OCI-LY1 (cell line): ENCODE measurements around the gene ANTKMT.
A peak's percentile ranks its signal among the peaks of the same experiment; 100 is the strongest.

Source experiments
- H2AFZ ChIP-seq: fragments of 200-600 bp; sonication (generic), shearing (Covaris generic); 2 replicates; pipeline ENCODE4 v1.6.0; 2014; ENCODE audit warnings: antibody characterized with exemption, mild to moderate bottlenecking, low read length
- H3F3A ChIP-seq: fragments of 200-600 bp; sonication (generic), shearing (Covaris generic); 2 replicates; pipeline ENCODE4 v1.6.0; 2014; ENCODE audit warnings: mild to moderate bottlenecking, antibody characterized with exemption, low read length, moderate library complexity; ENCODE audit not compliant: insufficient read depth
- H3K27ac ChIP-seq: fragments of 200-600 bp; sonication (generic); 2 replicates; pipeline ENCODE4 v1.5.1; 2014; ENCODE audit warnings: low read length, mixed run types, mild to moderate bottlenecking, low read depth; ENCODE audit not compliant: poor library complexity, severe bottlenecking
- H3K27me3 ChIP-seq: fragments of 200-600 bp; sonication (generic); 2 replicates; pipeline ENCODE4 v1.6.0; 2014; ENCODE audit warnings: antibody characterized with exemption, mild to moderate bottlenecking, low read length, moderate library complexity; ENCODE audit not compliant: insufficient read depth
- H3K36me3 ChIP-seq: fragments of 200-600 bp; sonication (generic); 2 replicates; pipeline ENCODE4 v1.6.1; 2014; ENCODE audit warnings: mild to moderate bottlenecking, antibody characterized with exemption, low read length, moderate library complexity, mixed read lengths; ENCODE audit not compliant: insufficient read depth
- H3K4me1 ChIP-seq: fragments of 200-600 bp; sonication (generic); 2 replicates; pipeline ENCODE4 v1.5.1; 2014; ENCODE audit warnings: mild to moderate bottlenecking, low read length, moderate library complexity; ENCODE audit not compliant: insufficient read depth, severe bottlenecking
- H3K4me2 ChIP-seq: fragments of 200-600 bp; sonication (generic), shearing (Covaris generic); 2 replicates; pipeline ENCODE4 v1.6.1; 2014; ENCODE audit warnings: low read length
- H3K4me3 ChIP-seq: fragments of 200-600 bp; sonication (generic); 2 replicates; pipeline ENCODE4 v1.5.1; 2014; ENCODE audit warnings: low read length, low read depth, mild to moderate bottlenecking, mixed read lengths; ENCODE audit not compliant: poor library complexity, severe bottlenecking
- H3K79me2 ChIP-seq: fragments of 200-600 bp; shearing (Covaris generic); 2 replicates; pipeline ENCODE4 v1.6.1; 2016; ENCODE audit warnings: mixed run types, low read length, mixed read lengths; ENCODE audit not compliant: insufficient read depth
- H3K9ac ChIP-seq: fragments of 200-600 bp; sonication (generic), shearing (Covaris generic); 2 replicates; pipeline ENCODE4 v1.6.1; 2014; ENCODE audit warnings: mild to moderate bottlenecking, low read length, mixed read lengths
- H3K9me2 ChIP-seq: fragments of 200-600 bp; sonication (generic), shearing (Covaris generic); 2 replicates; pipeline ENCODE4 v1.6.1; 2014; ENCODE audit warnings: low read depth, mild to moderate bottlenecking, low read length, mixed read lengths
- H3K9me3 ChIP-seq: fragments of 200-600 bp; shearing (Covaris generic); 2 replicates; pipeline ENCODE4 v1.6.1; 2014; ENCODE audit warnings: low read length, mixed read lengths
- H4K20me1 ChIP-seq: fragments of 200-600 bp; sonication (generic), shearing (Covaris generic); 2 replicates; pipeline ENCODE4 v1.6.0; 2016; ENCODE audit warnings: mild to moderate bottlenecking, low read length; ENCODE audit not compliant: insufficient read depth
- CTCF ChIP-seq: fragments of 200-600 bp; sonication (generic), shearing (Covaris generic); IDR thresholded peaks from 2 replicates; pipeline ENCODE4 v1.5.1; 2017; ENCODE audit warnings: mild to moderate bottlenecking, antibody characterized with exemption, low read length, moderate library complexity, mixed read lengths
- EZH2 ChIP-seq: fragments of 200-600 bp; sonication (generic), shearing (Covaris generic); IDR thresholded peaks from 2 replicates; pipeline ENCODE4 v1.8.0; 2017; ENCODE audit warnings: borderline replicate concordance, mixed run types, mild to moderate bottlenecking, antibody characterized with exemption, low read length, moderate library complexity, mixed read lengths

ANTKMT gene

GRCh38 chr16:745739-746138, 24.8 kb downstream of the ANTKMT start:
- Histone ChIP-seq H3F3A (no peaks in the 10 kb centered on the region), H3K9me3 (no peaks in the 10 kb centered on the region), H3K27ac (no peak overlapping the region), H3K9ac (no peak overlapping the region), H3K9me2 (no peaks in the 10 kb centered on the region), H3K4me2 (no peak overlapping the region), H3K27me3 (peaks cover 4% of the 10 kb centered on the region; the same call in 1 of the 2 replicates), H3K4me3 (no peak overlapping the region), H3K79me2 (no peaks in the 10 kb centered on the region), H2AFZ (no peak overlapping the region), H3K4me1 (peaks cover 5% of the 10 kb centered on the region), H3K36me3 (no peaks in the 10 kb centered on the region), H4K20me1 (no peaks in the 10 kb centered on the region)
- peak; percentile 67 for TF ChIP-seq CTCF
- TF ChIP-seq EZH2: no peak

GRCh38 chr16:746637-747036, 25.7 kb downstream of the ANTKMT start:
- no peaks in the 10 kb centered on the region for H3K4me1 ChIP-seq
- TF ChIP-seq EZH2 (no peak), CTCF (no peak)
- no peaks in the 10 kb centered on the region for H3K79me2 ChIP-seq
- H3K9me2 ChIP-seq: no peaks in the 10 kb centered on the region
- no peak overlapping the region for H2AFZ ChIP-seq
- no peaks in the 10 kb centered on the region for H3K36me3 ChIP-seq
- H3K27me3 ChIP-seq: peaks cover 5% of the 10 kb centered on the region; the same call in 1 of the 2 replicates
- H4K20me1 ChIP-seq: no peaks in the 10 kb centered on the region
- H3F3A ChIP-seq: no peaks in the 10 kb centered on the region
- H3K9me3 ChIP-seq: no peaks in the 10 kb centered on the region
- H3K9ac ChIP-seq: no peak overlapping the region
- H3K27ac ChIP-seq: no peak overlapping the region
- H3K4me3 ChIP-seq: no peak overlapping the region
- H3K4me2 ChIP-seq: no peak overlapping the region

- Histone ChIP-seq H3K79me2 (no peaks in the 10 kb centered on the region), H3K4me3 (no peak overlapping the region), H3F3A (no peaks in the 10 kb centered on the region), H3K4me2 (no peak overlapping the region), H3K36me3 (no peaks in the 10 kb centered on the region), H3K9me2 (no peaks in the 10 kb centered on the region), H2AFZ (no peak overlapping the region), H3K27ac (no peak overlapping the region), H3K9ac (no peak overlapping the region), H3K27me3 (peaks cover 5% of the 10 kb centered on the region), H3K9me3 (no peaks in the 10 kb centered on the region), H3K4me1 (no peaks in the 10 kb centered on the region), H4K20me1 (no peaks in the 10 kb centered on the region)
- TF ChIP-seq EZH2 (no peak), CTCF (no peak)
These were observed 27.2 kb downstream of the ANTKMT start for GRCh38 chr16:747978-748746.
